HepG2 (cell line): ENCODE data around the gene RASSF4. TPM values are rescaled to one million over a fixed set of nuclear protein-coding genes. Genes with fewer than 3 reads are reported as not detected.

Experiments
- CEBPB ChIP-seq: IDR thresholded peaks from 2 replicates; pipeline ENCODE4 v1.6.1; 2011; ENCODE audit warnings: low read depth, low read length, improper control_type of control experiment, borderline replicate concordance
- FOXP4 ChIP-seq: sonication (generic); formaldehyde crosslinking; IDR thresholded peaks from 2 replicates; pipeline ENCODE4 v1.4.0; 2020; ENCODE audit warnings: missing genetic modification reagents
- HBP1 ChIP-seq: IDR thresholded peaks from 2 replicates; pipeline ENCODE4 v1.6.1; 2016; ENCODE audit warnings: low read depth, control low read depth
- HMGA1 ChIP-seq: sonication (generic); formaldehyde crosslinking; conservative IDR thresholded peaks from 2 replicates; pipeline ENCODE4 v1.4.0; 2020; ENCODE audit warnings: missing genetic modification reagents
- KLF13 ChIP-seq: sonication (generic); formaldehyde crosslinking; IDR thresholded peaks from 2 replicates; pipeline ENCODE4 v1.4.0; 2020; ENCODE audit warnings: mild to moderate bottlenecking, missing genetic modification reagents
- MBNL3 ChIP-seq: fragments of 250-450 bp; sonication (Bioruptor Pico); conservative IDR thresholded peaks from 2 replicates; pipeline ENCODE4 v1.8.0; 2022; ENCODE audit warnings: mild to moderate bottlenecking, inconsistent platforms
- MED8 ChIP-seq: sonication (generic); formaldehyde crosslinking; IDR thresholded peaks from 2 replicates; pipeline ENCODE4 v1.8.1; 2023; ENCODE audit warnings: mild to moderate bottlenecking, missing genetic modification reagents; ENCODE audit not compliant: insufficient replicate concordance
- ONECUT2 ChIP-seq: sonication (generic); formaldehyde crosslinking; IDR thresholded peaks from 2 replicates; pipeline ENCODE4 v1.4.0; 2020; ENCODE audit warnings: missing genetic modification reagents
- PAXIP1 ChIP-seq: sonication (generic); formaldehyde crosslinking; conservative IDR thresholded peaks from 2 replicates; pipeline ENCODE4 v1.4.0; 2020; ENCODE audit warnings: mild to moderate bottlenecking, missing genetic modification reagents, moderate library complexity
- POLR2AphosphoS5 ChIP-seq: IDR thresholded peaks from 2 replicates; pipeline ENCODE4 v1.6.1; 2012; ENCODE audit warnings: low read depth, low read length
- SMARCC2 ChIP-seq: fragments of 450-650 bp; IDR thresholded peaks from 2 replicates; pipeline ENCODE4 v1.6.1; 2017; ENCODE audit warnings: antibody characterized with exemption, mild to moderate bottlenecking
- U2AF1 ChIP-seq: fragments of 200-400 bp; formaldehyde crosslinking; optimal IDR thresholded peaks from 2 replicates; pipeline ENCODE3; 2017; ENCODE audit warnings: mild to moderate bottlenecking, low read depth, low read length
- ZBTB49 ChIP-seq: sonication (generic); formaldehyde crosslinking; IDR thresholded peaks from 2 replicates; pipeline ENCODE4 v1.4.0; 2020; ENCODE audit warnings: missing genetic modification reagents, borderline replicate concordance
- ZFP1 ChIP-seq: IDR thresholded peaks from 2 replicates; pipeline ENCODE4 v1.6.1; 2016
- ZNF124 ChIP-seq: sonication (generic); formaldehyde crosslinking; IDR thresholded peaks from 2 replicates; pipeline ENCODE4 v1.4.0; 2020; ENCODE audit warnings: missing genetic modification reagents
- ZNF18 ChIP-seq: sonication (generic); formaldehyde crosslinking; IDR thresholded peaks from 2 replicates; pipeline ENCODE4 v1.8.0; 2022; ENCODE audit warnings: mild to moderate bottlenecking, missing genetic modification reagents; ENCODE audit not compliant: insufficient replicate concordance
- ZNF543 ChIP-seq: sonication (generic); formaldehyde crosslinking; IDR thresholded peaks from 2 replicates; pipeline ENCODE4 v1.4.0; 2020; ENCODE audit warnings: mild to moderate bottlenecking, missing genetic modification reagents
- ZNF674 ChIP-seq: sonication (generic); formaldehyde crosslinking; IDR thresholded peaks from 2 replicates; pipeline ENCODE4 v1.5.0; 2020; ENCODE audit warnings: low read depth, mild to moderate bottlenecking, missing genetic modification reagents
- polyA plus RNA-seq, 8 experiments: library from polyadenylated mRNA; depleted of rRNA in 3 of 8; stranded (reverse) in 7 of 8; unstranded in 1 of 8; fragments of >200 nt; fragmentation: Illumina TruSeq in 4 of 8; extraction: Trizol in 4 of 8; gene quantifications; 2 replicates each; pipeline versions ENCODE4 v1.2.1 to v1.2.3, GENCODE V29; 2011 to 2016; ENCODE audit warnings: low read depth in 4 of 8, missing spikeins in 1 of 8, mixed read lengths in 1 of 8; ENCODE audit not compliant: insufficient read depth in 1 of 8
- total RNA-seq, 5 experiments: library from RNA; depleted of rRNA; stranded (reverse); fragments of >200 nt; fragmentation: Illumina TruSeq; extraction: Trizol; gene quantifications; 2 replicates each; pipeline ENCODE4 v1.2.3, GENCODE V29; 2016; ENCODE audit warnings: low read depth in 1 of 5

RASSF4 gene
- total and polyA plus RNA-seq, 2 of the 13 experiments (the other 11 are each of a cell fraction or from before 2014, with no cell fraction given): 34.0 to 51.7 TPM

GRCh38 chr10:44978570-44979280 lies 19.1 kb downstream of the RASSF4 start, which contains the start of gene DEPP1 (continued):
- TF ChIP-seq POLR2AphosphoS5: peak; percentile 100
- TF ChIP-seq ONECUT2: no peak
- TF ChIP-seq KLF13 (CRISPR knock-in tag): no peak
- peak; percentile 96 for TF ChIP-seq ZNF124 (CRISPR knock-in tag)
- no peak for TF ChIP-seq HMGA1 (CRISPR knock-in tag)
- peak; percentile 29; the same call in 1 of the 2 replicates for TF ChIP-seq ZNF543 (CRISPR knock-in tag)
- TF ChIP-seq ZBTB49 (CRISPR knock-in tag): no peak
- no peak for TF ChIP-seq MBNL3 (CRISPR knock-in tag)
- TF ChIP-seq ZNF18: no peak
- no peak for TF ChIP-seq ZNF674 (CRISPR knock-in tag)
- TF ChIP-seq SMARCC2: no peak
- TF ChIP-seq HBP1 (CRISPR knock-in tag): peak; percentile 83; the same call in 1 of the 2 replicates
- TF ChIP-seq CEBPB: no peak
- peak; percentile 97 for TF ChIP-seq FOXP4 (CRISPR knock-in tag)
- TF ChIP-seq MED8 (CRISPR knock-in tag): peak; percentile 85
- peak; percentile 72 for TF ChIP-seq ZFP1 (CRISPR knock-in tag)
- TF ChIP-seq PAXIP1 (CRISPR knock-in tag): peak; percentile 90
- no peak for TF ChIP-seq U2AF1
